ENCODE data around the gene PLCL1.
"Not testable (repeated sequence)": the region's sequence is repeated elsewhere in the genome, so short reads cannot be mapped to it uniquely, and the experiment has no call there.

PLCL1 gene

DNA sequence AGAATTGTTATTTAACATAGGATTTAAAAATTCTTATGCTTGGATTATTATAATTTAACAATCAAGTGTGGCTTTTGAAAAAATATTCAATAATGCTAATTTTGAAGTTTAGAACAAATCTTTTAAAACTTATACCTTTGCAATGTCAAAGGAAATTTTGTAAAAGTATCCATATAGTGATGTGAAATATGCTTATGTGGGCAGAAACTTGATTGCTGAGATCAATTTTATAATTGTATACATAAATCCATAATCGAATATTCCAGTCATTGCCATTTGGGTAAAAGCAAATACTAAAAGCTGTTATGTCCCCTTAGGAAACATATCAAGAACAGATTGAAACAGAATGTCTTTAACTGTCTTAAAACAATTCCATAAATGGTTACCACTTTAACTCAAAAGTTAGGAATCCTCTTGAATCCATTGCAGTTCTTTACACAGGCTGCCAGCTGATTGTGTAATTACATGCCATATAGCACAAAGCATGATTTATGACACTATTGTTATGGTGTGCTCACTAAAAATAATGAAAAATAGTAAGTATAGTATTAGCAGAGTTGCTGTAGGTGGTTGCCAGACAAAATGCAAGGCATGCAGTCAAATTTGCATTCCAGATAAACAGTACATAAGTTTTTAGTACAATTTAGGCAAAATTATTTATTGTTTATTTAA lies 24.2 kb downstream of the PLCL1 start:
- Mint-ChIP-seq H3K4me3 (no peak overlapping the region), H3K27me3 (no peaks in the 10 kb centered on the region), H3K27ac (no peak overlapping the region), H3K9me3 (peaks cover 24% of the 10 kb centered on the region), H3K36me3 (ENCODE audit: low read depth) (peaks cover 7% of the 10 kb centered on the region), H3K4me1 (ENCODE audit: low read depth) (no peaks in the 10 kb centered on the region)
- intact Hi-C loops (cut with micrococcal nuclease), result no loop called here

DNA sequence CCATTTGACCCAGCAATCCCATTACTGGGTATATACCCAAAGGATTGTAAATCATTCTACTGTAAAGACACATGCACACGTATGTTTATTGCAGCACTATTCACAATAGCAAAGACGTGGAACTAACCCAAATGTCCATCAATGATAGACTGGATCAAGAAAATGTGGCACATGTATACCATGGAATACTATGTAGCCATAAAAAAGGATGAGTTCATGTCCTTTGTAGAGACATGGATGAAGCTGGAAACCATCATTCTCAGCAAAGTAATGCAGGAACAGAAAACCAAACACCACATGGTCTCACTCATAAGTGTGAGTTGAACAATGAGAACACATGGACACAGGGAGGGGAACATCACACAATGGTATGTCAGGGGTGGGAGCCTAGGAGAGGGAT lies 30.4 kb downstream of the PLCL1 start:
- intact Hi-C loops (cut with micrococcal nuclease), result loop anchor here (5.0 kb wide), 1 partner anchor 53 kb away; no protein-coding TSS in a partner anchor
- peaks cover 32% of the 10 kb centered on the region for H3K9me3 Mint-ChIP-seq
- not testable (repeated sequence) for H3K27ac Mint-ChIP-seq; H3K4me3 Mint-ChIP-seq; H3K27me3 Mint-ChIP-seq; H3K4me1 Mint-ChIP-seq (ENCODE audit: low read depth); H3K36me3 Mint-ChIP-seq (ENCODE audit: low read depth)

DNA sequence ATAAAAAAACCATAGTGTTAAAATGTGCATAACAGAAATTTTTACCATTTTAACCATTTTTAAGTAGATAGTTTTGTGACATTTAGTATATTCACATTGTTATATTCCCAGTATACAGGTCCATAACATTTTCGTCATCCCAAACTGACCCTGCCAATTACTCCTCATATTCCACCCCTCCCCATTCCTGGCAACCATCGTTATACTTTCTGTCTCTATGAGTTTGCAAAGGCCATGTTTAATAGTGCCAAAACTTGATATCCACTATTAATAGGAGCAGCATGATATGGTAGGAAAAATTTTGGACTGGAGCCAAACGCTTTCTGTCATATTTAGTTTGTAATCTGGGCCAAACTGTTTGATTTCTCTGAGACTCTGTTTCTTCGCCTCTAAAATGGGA lies 30.9 kb downstream of the PLCL1 start:
- no peak overlapping the region for H3K4me3 Mint-ChIP-seq
- H3K27ac Mint-ChIP-seq, result no peak overlapping the region
- peaks cover 3% of the 10 kb centered on the region for H3K36me3 Mint-ChIP-seq (ENCODE audit: low read depth)
- intact Hi-C loops (cut with micrococcal nuclease), result loop anchor here (5.0 kb wide), 1 partner anchor 52 kb away; no protein-coding TSS in a partner anchor
- peaks cover 6% of the 10 kb centered on the region for H3K4me1 Mint-ChIP-seq (ENCODE audit: low read depth)
- peaks cover 27% of the 10 kb centered on the region for H3K9me3 Mint-ChIP-seq
- H3K27me3 Mint-ChIP-seq, result no peaks in the 10 kb centered on the region

DNA sequence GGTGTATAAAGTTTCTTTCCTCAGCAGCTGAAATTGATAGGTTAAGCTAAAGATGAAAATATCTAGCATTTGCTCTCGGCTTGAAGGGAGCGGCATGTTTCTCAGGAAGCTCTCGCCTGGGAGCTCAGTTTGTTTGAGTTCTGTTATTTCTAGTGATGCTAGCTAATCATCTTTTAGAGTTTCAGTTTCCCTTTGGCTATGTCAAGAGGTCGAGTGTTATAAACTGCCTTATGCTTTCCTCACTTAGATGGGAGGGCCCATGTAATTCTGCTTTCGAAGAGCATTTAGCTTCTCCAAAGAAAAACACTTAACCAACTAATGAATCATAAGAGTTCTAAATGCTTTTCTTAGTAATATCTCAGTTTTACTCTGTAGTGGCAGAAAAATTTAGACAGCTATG lies 33.6 kb downstream of the PLCL1 start:
- Mint-ChIP-seq H3K4me3 (peak overlapping the region; percentile 54), H3K27me3 (no peaks in the 10 kb centered on the region), H3K27ac (peak overlapping the region; percentile 81), H3K36me3 (ENCODE audit: low read depth) (no peaks in the 10 kb centered on the region), H3K4me1 (ENCODE audit: low read depth) (peaks cover 6% of the 10 kb centered on the region), H3K9me3 (peaks cover 8% of the 10 kb centered on the region)
- intact Hi-C loops (cut with micrococcal nuclease), result loop anchor here (5.0 kb wide), 1 partner anchor 49 kb away; no protein-coding TSS in a partner anchor

DNA sequence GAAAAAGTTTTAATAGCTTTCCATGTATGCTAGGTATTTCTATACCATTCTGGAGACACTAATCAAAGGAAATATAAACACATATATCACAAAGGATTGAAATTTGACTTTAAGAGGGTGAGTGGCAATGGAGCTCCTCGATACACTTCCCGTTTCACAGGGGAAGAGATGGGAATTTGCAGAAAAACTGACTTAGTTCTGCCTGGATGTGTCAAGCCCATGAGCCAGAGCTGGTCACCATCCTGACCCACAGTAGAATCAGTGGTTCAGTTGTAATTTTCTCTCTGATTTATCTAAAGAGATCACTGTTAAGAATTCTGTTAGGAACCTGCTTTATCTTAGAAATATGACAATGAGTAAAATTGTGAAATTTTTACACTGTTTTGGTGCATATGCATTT lies 34.2 kb downstream of the PLCL1 start:
- H3K9me3 Mint-ChIP-seq, result peaks cover 8% of the 10 kb centered on the region
- H3K36me3 Mint-ChIP-seq (ENCODE audit: low read depth), result no peaks in the 10 kb centered on the region
- no peaks in the 10 kb centered on the region for H3K27me3 Mint-ChIP-seq
- H3K4me1 Mint-ChIP-seq (ENCODE audit: low read depth), result peaks cover 6% of the 10 kb centered on the region
- H3K4me3 Mint-ChIP-seq, result peak overlapping the region; percentile 54
- H3K27ac Mint-ChIP-seq, result peak overlapping the region; percentile 81
- intact Hi-C loops (cut with micrococcal nuclease), result loop anchor here (5.0 kb wide), 1 partner anchor 49 kb away; no protein-coding TSS in a partner anchor

DNA sequence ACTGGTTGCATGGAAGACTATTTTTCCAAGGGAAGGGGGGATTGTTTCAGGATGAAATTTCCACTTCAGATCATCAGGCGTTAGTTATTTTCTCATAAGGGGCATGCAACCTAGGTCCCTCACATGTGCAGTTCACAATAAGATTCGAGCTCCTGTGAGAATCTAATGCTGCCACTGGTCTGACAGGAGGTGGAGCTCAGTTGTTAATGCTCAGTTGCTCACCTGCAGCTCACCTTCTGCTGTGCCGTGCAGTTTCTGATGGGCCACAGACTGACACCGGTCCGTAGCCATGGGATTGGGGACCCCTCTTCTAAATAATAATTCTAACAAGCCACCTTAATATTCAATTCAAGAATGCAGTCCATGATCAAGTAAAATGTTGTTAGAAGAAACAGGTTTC lies 34.9 kb downstream of the PLCL1 start:
- Mint-ChIP-seq H3K27me3 (no peaks in the 10 kb centered on the region), H3K9me3 (peaks cover 4% of the 10 kb centered on the region), H3K27ac (no peak overlapping the region), H3K4me3 (no peak overlapping the region), H3K4me1 (ENCODE audit: low read depth) (peaks cover 6% of the 10 kb centered on the region), H3K36me3 (ENCODE audit: low read depth) (no peaks in the 10 kb centered on the region)
- intact Hi-C loops (cut with micrococcal nuclease), result loop anchor here (5.0 kb wide), 1 partner anchor 48 kb away; no protein-coding TSS in a partner anchor

DNA sequence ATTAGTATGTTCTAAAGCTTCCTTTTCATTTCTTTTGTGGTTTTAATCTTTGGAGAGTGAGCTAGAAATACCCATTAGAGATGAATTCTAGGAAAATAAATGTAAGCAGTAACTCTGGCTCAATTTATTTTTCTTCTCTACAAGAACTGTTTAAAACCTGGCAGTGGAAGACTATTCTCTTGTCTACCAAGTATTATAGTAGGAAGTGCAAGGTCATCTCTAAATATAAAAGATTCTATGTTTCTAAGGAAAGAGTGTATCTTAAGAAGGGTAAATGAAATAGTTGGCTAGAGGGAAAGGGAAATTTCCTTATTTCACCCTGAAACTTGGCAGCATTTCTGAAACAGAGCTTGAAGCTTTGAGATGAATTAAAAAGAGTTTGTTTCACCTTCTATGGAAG lies 35.5 kb downstream of the PLCL1 start:
- intact Hi-C loops (cut with micrococcal nuclease), result loop anchor here (5.0 kb wide), 1 partner anchor 47 kb away; no protein-coding TSS in a partner anchor
- no peak overlapping the region for H3K4me3 Mint-ChIP-seq
- H3K9me3 Mint-ChIP-seq, result no peaks in the 10 kb centered on the region
- H3K4me1 Mint-ChIP-seq (ENCODE audit: low read depth), result peaks cover 6% of the 10 kb centered on the region
- no peak overlapping the region for H3K27ac Mint-ChIP-seq
- H3K27me3 Mint-ChIP-seq, result no peaks in the 10 kb centered on the region
- H3K36me3 Mint-ChIP-seq (ENCODE audit: low read depth), result no peaks in the 10 kb centered on the region

DNA sequence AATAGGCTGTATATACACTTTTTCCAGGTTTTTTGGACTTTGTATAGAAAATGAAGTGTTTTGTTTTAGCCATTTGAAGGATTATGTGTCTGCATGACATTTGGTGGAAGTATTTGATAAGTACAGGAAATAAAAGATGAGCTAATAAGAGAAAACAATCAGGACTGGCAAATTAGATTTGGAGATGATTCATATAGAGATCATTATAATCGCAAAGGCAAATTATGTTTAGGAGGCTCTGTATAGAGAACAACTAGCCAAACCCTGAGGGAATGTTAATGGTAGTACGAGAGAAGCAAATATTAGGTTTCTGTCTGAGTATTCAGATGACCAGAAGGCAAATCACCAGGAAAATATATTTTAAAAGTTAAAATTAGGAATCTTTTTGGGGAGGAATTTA lies 41.7 kb downstream of the PLCL1 start:
- no peak overlapping the region for H3K27ac Mint-ChIP-seq

DNA sequence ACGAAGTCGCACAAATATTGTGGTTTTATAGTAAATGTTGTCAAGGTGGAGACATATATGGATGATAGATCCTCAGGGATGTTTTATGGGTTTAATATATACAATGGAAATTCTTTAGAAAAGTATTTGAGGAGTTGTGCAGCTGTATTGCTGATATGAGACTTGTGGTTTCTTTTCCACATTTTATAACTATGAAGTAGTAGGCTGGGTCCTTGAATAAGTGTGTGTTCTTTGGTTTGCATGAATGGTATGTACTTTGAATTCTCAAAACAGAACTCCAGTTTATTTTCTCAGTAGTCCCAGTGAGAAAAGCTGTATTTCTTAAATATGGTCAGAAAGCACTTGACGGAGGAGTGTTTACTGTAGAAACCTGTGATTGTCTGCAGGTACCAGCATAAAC lies 42.4 kb downstream of the PLCL1 start:
- Mint-ChIP-seq H3K36me3 (ENCODE audit: low read depth) (no peaks in the 10 kb centered on the region), H3K4me1 (ENCODE audit: low read depth) (peaks cover 12% of the 10 kb centered on the region), H3K9me3 (no peaks in the 10 kb centered on the region), H3K27ac (no peak overlapping the region), H3K27me3 (no peaks in the 10 kb centered on the region), H3K4me3 (no peak overlapping the region)
- intact Hi-C loops (cut with micrococcal nuclease), result no loop called here

More for the DNA sequence above, 41.7 kb downstream of the PLCL1 start:
- Mint-ChIP-seq H3K36me3 (ENCODE audit: low read depth) (no peaks in the 10 kb centered on the region), H3K4me3 (no peak overlapping the region), H3K9me3 (no peaks in the 10 kb centered on the region), H3K27me3 (no peaks in the 10 kb centered on the region), H3K4me1 (ENCODE audit: low read depth) (peaks cover 12% of the 10 kb centered on the region)
- intact Hi-C loops (cut with micrococcal nuclease), result no loop called here

DNA sequence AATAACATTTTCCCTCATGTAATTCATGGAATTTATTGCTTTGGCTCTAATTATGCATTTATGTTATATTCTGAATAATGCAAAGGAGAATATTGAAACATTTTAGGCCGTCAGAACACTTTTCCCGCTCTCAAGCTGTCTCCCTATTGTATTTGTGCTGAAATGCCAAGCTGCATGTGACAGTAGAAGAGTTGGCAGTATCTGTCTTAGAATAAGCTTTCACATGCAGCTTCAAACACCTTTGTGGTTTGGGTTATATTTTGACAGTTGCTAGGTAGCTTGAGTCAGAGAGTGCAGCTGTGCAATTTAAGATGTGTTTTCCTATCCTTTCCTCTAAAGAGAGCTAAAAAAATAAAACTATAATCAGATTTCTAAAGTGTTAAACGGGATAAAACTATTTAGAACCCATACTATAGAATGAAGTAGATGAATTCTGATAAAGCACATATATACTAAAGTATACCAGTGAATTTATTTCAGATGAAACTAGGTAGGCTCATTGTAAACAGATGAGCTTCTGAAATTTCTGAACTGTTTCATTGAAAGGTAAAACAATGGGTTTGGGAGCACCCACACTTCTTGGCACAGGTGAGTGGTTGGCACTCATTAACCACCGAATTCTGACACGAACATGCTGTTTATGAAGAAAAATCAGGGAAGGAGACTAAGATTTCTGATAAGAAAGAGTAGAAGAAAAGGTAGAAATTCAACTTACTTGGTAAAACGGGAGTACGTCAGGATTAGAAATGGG lies 43.4 kb downstream of the PLCL1 start:
- Mint-ChIP-seq H3K27ac (no peak overlapping the region), H3K4me3 (no peak overlapping the region), H3K27me3 (no peaks in the 10 kb centered on the region), H3K4me1 (ENCODE audit: low read depth) (peaks cover 12% of the 10 kb centered on the region), H3K36me3 (ENCODE audit: low read depth) (no peaks in the 10 kb centered on the region), H3K9me3 (no peaks in the 10 kb centered on the region)
- intact Hi-C loops (cut with micrococcal nuclease), result no loop called here

DNA sequence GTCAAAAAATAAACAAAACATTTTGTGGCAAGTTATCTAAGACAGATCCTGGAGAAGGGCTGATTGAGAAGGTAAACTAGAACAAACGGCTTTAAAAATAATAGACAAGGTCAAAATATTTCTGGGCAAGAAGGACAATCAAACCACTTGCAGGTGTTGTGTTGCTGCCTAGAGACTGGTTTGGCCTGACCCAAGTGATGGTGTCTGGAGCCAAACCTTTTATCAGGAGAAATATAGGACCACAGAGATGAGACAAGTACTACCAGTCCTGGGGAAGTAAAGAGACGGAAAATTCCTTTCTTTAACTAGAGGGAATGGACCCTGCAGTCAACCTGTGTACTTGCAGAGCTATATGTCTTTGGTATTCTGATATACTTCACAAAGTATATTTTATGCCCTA lies 44.2 kb downstream of the PLCL1 start:
- Mint-ChIP-seq H3K4me1 (ENCODE audit: low read depth) (peaks cover 12% of the 10 kb centered on the region), H3K4me3 (no peak overlapping the region), H3K27ac (no peak overlapping the region), H3K9me3 (no peaks in the 10 kb centered on the region), H3K27me3 (no peaks in the 10 kb centered on the region), H3K36me3 (ENCODE audit: low read depth) (no peaks in the 10 kb centered on the region)
- intact Hi-C loops (cut with micrococcal nuclease), result no loop called here

DNA sequence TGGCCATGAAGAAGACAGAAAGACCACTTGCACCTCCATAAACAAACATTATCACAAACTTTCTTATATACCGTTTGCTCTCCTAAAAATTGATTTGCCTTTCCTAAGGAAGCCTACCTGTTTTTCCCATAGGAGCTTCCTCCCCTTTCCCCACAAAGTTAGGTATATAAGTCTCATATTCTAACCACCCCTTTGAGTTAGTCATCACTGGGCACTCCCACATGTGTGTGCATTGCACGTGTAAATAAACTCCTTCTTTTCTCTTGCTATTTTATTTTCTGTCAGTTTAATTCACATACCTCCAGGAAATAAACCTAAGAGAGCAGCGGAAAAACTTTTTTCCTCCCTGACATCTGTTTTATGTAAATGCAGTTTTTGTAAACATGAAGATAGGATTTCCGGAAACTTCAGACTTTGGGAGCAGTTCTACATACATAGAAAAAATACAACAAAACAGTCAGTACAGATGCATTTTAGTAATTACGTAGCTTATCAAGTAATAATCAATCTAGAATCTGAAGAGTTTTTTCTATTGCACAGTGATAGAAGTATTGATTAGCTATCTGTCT lies 46.6 kb downstream of the PLCL1 start:
- Mint-ChIP-seq H3K4me3 (no peak overlapping the region), H3K27ac (no peak overlapping the region), H3K4me1 (ENCODE audit: low read depth) (peaks cover 12% of the 10 kb centered on the region), H3K27me3 (no peaks in the 10 kb centered on the region), H3K9me3 (no peaks in the 10 kb centered on the region), H3K36me3 (ENCODE audit: low read depth) (no peaks in the 10 kb centered on the region)
- intact Hi-C loops (cut with micrococcal nuclease), result no loop called here

DNA sequence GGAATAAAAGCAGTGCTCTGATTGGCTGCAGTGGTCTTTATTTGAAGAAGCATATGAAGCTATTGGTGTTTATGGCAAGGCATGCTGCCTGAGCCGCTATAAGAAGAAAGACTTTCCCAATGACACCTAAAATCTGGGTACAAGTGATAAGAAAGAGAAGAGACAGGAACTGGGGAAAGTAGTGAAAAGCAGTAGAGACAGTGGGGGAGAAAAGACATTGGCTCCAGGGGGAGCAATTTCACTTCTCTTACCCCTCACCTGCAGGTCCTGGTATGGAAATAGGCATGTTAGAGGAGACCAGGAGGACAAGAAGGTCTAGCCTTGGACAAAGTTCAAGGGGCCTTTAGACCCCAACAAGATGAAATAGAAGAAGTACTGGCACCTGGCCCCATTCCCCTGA lies 47.1 kb downstream of the PLCL1 start:
- intact Hi-C loops (cut with micrococcal nuclease), result no loop called here
- no peaks in the 10 kb centered on the region for H3K36me3 Mint-ChIP-seq (ENCODE audit: low read depth)
- H3K4me3 Mint-ChIP-seq, result no peak overlapping the region
- peaks cover 12% of the 10 kb centered on the region for H3K4me1 Mint-ChIP-seq (ENCODE audit: low read depth)
- no peak overlapping the region for H3K27ac Mint-ChIP-seq
- no peaks in the 10 kb centered on the region for H3K27me3 Mint-ChIP-seq
- H3K9me3 Mint-ChIP-seq, result no peaks in the 10 kb centered on the region

DNA sequence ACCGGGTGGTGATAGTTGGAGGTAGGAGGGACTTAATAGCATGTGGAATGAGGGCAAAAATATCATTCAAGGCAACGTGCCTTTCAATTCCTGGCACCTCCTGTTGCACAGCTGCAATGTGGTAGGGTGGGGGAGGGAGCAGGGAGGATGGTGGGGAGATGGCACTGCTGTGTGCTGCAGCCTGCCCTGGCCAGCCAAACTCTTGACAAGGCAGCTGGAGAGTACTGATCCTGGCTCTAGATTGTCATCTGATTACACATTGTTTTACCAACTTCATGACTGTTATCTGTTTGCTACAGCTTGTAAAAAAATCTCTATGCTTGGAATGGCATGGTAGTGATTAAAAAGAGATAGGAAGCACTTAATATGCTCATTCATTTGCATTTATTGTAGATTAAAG lies 47.7 kb downstream of the PLCL1 start:
- no peaks in the 10 kb centered on the region for H3K27me3 Mint-ChIP-seq
- no peaks in the 10 kb centered on the region for H3K9me3 Mint-ChIP-seq
- no peak overlapping the region for H3K4me3 Mint-ChIP-seq
- H3K4me1 Mint-ChIP-seq (ENCODE audit: low read depth), result peaks cover 12% of the 10 kb centered on the region
- no peak overlapping the region for H3K27ac Mint-ChIP-seq
- intact Hi-C loops (cut with micrococcal nuclease), result no loop called here
- H3K36me3 Mint-ChIP-seq (ENCODE audit: low read depth), result no peaks in the 10 kb centered on the region

Data from dendritic cell treated with granulocyte-macrophage colony-stimulating factor and Interleukin-4, amounts not matched to agents 40 ng/mL and 50 ng/mL, for 4 days (primary cell).